HTERT RPE-1 (cell line): ENCODE data around the gene VPS54.
"Not testable (repeated sequence)": the region's sequence is repeated elsewhere in the genome, so short reads cannot be mapped to it uniquely, and the experiment has no call there.

Experiments used
- in situ Hi-C: fragments of 300-500 bp; cut with MboI; formaldehyde crosslinking; loops from 4 replicates; pipeline ENCODE4 v1.14.3; 2020; ENCODE audit warnings: low sequenced_read_pairs

The VPS54 gene

GRCh38 chr2:63994329-63995070 is 24.7 kb downstream of the VPS54 start:
- in situ Hi-C loops = not testable (repeated sequence)

DNA sequence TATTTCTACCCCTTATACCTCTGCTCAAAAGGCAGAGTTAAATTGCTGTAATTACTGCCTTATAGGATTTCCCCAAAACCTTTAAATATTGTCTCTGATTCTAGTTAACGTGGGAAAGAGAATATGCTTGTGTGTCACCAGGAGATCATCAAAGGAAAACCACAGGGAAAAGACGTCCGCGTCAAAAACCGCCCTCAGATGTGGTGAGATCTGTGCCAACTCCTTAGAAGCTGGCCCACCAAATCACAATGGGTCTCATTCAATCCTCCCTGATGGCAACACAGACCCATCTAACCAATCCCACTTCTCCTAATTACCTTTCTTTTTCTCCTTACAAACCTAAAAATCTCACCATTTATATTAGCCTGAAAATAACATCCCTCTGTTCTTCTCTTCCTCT is 25.4 kb downstream of the VPS54 start:
- in situ Hi-C loops = no loop called here

GRCh38 chr2:63993130-63993584 is 26.1 kb downstream of the VPS54 start:
- in situ Hi-C loops = not testable (repeated sequence)

- in situ Hi-C loops = no loop called here
Measured at GRCh38 chr2:63992061-63992685, 27.1 kb downstream of the VPS54 start.

- in situ Hi-C loops = not testable (repeated sequence)
Measured at GRCh38 chr2:63991173-63991999, 27.8 kb downstream of the VPS54 start.

- in situ Hi-C loops = no loop called here
Measured at GRCh38 chr2:63990072-63990471, 29.2 kb downstream of the VPS54 start.

DNA sequence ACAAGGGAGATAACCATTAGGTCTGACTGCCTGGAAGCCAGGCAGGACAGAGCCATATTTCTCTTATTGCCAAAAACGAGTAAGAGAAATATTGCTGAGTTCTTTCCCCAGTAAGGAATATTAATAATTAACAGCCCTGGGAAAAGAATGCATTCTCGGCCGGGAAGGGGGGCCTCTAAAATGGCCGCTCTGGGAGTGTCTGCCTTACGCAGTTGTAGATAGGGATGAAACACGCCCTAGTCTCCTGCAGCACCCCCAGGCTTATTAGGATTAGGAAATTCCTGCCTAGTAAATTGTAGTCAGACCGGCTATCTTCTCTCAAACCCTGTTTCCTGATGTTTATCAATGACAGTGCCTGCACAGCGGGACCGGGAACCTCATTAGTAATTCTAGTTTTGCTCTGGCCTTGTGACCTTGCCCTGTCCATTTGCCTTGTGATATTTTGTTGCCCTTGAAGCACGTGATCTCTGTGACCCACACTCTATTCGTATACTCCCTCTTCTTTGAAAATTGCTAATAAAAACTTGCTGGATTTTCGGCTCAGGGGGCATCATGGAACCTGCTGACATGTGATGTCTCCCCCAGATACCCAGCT is 30.3 kb downstream of the VPS54 start:
- in situ Hi-C loops = not testable (repeated sequence)

GRCh38 chr2:63984606-63985359 is 34.4 kb downstream of the VPS54 start:
- in situ Hi-C loops = no loop called here

DNA sequence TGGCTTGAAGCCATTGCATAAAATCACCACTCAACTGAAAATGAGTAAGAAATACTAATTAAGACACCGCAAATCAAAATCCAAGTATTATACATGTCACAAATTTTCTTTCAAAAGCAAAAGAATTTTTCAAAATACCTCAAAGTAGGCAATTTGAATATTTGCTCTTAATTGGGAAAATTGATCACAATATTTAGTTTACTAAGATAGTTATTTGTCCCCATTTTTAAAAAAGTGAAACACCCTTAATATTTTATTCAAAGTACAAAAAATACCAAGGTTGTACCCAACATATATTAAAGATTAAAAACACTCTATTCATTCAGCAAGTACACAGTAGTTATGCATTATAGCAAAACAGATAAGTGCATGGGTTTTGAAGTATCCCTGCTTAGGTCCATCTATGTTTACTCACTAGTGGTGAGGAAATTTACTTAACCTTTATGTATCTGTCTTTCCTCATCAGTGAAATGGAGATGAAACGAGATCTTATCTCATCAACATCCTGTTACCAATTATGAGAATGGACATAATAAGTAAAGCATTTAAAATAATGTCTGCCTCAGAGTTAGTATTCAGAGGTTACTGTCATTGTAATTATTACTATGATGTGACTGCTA is 35.1 kb downstream of the VPS54 start:
- in situ Hi-C loops = no loop called here

- in situ Hi-C loops = no loop called here
Measured at GRCh38 chr2:63982335-63982734, 36.9 kb downstream of the VPS54 start.

DNA sequence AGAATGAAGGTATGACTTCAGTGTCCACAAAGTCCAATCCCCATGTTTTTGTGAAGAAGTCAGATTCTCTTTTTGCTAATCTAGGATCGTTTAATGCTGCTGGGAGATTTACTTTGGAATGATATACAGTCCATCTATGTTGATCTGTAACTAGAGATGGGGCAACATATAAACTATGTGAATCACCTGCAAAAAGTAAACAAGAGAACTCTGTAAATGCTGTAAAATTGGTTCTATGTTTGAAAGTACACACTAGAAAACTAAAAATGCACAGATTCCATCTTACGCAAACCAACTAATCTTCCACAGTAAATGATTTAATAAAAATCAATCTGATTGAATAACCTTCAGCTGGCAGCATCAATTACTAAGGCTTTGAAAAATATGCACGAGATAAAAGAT is 37.5 kb downstream of the VPS54 start:
- in situ Hi-C loops = no loop called here

- in situ Hi-C loops = no loop called here
Measured at GRCh38 chr2:63980794-63981193, 38.4 kb downstream of the VPS54 start.

- in situ Hi-C loops = no loop called here
Measured at GRCh38 chr2:63977904-63978303, 41.3 kb downstream of the VPS54 start.

DNA sequence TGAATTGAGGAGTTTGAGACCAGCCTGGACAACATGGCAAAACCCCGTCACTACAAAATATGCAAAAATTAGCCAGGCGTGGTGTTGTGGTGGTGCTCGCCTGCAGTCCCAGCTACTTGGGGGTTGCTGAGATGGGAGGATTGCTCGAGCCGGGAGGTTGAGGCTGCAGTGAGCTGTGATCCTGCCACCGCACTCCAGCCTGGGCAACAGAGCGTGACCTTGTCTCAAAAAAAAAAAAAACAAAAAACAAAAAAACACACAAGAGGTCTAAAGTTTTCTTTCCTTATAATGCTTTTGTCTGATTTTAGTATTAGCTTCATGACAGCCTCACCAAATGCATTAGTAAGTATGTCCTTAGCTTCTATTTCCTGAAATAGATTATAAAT is 43.1 kb downstream of the VPS54 start:
- in situ Hi-C loops = no loop called here

GRCh38 chr2:63975437-63976124 is 43.6 kb downstream of the VPS54 start:
- in situ Hi-C loops = no loop called here

DNA sequence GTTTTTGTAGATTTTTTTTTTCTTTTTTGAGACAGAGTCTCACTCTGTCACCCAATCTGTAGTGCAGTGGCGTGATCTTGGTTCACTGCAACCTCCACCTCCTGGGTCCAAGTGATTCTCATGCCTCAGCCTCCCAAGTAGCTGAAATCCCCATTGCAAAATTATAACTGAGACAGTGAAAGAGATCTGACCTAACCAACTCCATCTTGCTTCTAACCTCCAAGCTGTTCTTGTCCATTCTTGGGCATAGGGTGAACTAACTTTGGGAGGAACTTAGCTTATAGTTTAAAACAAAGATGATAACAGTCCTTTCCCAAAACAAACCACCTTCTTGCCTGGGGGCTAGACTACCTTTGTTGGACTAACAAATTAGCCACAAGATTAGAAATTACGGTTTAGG is 44.2 kb downstream of the VPS54 start:
- in situ Hi-C loops = not testable (repeated sequence)

GRCh38 chr2:63962186-63962585 is 57.0 kb downstream of the VPS54 start:
- in situ Hi-C loops = no loop called here

DNA sequence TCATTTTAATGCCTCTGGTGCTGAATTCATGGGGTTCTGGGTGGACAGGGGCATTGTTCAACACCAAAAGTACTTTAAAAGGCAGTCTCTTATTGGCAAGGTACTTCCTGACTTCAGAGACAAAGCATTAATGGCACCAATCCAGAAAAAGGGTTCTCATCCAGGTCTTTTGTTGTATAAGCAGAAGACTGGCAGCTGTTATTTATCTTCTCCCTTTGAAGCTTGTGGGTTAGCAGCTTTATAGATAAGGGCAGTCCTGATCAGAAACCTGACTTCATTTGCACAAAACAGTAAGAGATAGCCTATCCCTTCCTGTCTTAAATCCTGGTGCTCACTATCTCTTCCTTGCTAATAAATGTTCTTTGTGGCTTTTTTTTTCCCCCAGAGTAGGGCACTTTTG is 68.8 kb downstream of the VPS54 start:
- in situ Hi-C loops = no loop called here

GRCh38 chr2:63942788-63943187 is 76.4 kb downstream of the VPS54 start:
- in situ Hi-C loops = no loop called here

- in situ Hi-C loops = not testable (repeated sequence)
Measured at GRCh38 chr2:63932104-63932503, 87.1 kb downstream of the VPS54 start.
